GOT3 (cell line): ENCODE measurements around the gene AZU1.
A peak's percentile ranks its signal among the peaks of the same experiment; 100 is the strongest.
"Not testable (repeated sequence)": the region's sequence is repeated elsewhere in the genome, so short reads cannot be mapped to it uniquely, and the experiment has no call there.

Experiments used
- DNase-seq: peaks from one replicate; lab custom pipeline; 2025; ENCODE audit warnings: mixed read lengths; lab: John Stamatoyannopoulos, UW

AZU1 gene

DNA sequence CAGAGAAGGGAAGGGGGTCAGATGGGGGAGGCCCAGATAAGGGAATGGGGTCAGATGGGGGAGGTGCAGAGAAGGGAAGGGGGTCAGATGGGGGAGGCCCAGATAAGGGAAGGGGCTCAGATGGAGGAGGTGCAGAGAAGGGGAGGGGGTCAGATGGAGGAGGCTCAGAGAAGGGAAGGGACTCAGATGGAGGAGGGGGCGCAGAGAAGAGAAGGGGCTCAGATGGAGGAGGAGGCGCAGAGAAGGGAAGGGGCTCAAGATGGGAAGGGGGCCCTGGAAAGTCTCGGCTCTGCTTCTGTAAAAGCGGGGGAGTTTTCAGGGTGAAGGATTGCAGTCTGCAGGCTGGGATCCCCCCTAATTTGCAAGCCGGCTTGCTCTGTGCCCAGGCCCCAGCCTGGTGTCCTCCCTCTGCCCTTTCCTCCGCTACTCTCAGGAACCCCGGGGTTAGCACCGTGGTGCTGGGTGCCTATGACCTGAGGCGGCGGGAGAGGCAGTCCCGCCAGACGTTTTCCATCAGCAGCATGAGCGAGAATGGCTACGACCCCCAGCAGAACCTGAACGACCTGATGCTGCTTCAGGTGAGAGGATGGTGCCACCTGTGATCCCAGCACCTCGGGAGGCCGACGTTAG lies 1.6 kb downstream of the AZU1 start:
- DNase-seq: no peak

DNA sequence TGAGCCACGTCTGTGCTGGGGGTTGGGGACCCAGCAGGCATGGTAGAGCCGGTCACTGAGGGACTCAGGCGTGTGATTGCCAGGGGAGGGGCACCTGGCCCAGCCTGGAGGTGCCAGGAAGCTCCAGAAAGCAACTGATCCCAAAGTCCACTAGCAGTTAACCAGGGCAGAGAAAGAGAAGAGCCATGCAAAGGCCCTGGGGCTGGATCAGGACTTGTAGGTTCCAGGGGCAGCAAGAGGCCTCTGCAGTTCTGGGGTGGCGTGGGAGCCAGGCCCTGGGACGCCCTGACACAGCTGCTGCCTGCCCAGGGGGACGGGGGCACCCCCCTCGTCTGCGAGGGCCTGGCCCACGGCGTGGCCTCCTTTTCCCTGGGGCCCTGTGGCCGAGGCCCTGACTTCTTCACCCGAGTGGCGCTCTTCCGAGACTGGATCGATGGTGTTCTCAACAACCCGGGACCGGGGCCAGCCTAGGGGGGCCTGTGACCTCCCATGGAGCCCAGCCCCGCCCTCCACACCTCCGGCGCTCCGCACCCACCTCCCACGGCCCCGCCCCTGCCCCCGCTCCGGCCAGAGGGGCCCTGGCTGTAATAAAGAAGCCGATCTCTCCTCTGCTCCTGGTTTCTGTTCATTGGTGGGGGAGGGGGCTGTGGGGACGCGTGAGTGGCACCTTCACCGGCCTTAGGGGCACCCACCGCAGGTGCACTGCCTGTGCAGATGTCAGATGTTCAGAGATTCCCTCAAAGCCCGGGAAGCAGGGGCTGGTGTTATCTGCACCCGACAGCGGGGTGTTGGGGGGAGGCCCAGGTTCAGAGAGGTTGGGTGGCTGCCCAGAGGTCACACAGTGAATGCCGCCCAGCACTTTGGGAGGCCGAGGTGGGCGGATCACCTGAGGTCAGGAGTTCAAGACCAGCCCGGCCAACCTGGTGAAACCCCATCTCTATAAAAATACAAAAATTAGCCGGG lies 4.1 kb downstream of the AZU1 start:
- DNase-seq: no peak

DNA sequence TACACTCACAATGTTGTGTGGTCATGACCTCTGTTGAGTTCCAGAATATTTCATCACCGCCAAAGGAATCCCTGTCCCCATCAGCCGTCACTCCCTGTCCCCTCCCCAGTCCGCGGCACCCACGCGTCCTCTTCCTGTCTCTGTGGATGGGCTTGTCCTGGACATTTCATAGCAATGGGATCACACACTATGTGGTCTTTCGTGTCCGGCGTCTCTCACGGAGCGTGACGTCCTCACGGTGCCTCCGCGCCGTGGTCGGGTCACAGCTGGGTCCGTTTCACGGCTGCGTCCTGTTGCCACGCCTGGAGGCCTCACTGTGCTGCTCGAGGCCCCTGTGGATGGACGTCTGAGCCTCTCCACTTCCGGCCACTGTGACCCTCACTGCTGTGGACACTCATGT lies 6.6 kb downstream of the AZU1 start:
- DNase-seq: no peak

DNA sequence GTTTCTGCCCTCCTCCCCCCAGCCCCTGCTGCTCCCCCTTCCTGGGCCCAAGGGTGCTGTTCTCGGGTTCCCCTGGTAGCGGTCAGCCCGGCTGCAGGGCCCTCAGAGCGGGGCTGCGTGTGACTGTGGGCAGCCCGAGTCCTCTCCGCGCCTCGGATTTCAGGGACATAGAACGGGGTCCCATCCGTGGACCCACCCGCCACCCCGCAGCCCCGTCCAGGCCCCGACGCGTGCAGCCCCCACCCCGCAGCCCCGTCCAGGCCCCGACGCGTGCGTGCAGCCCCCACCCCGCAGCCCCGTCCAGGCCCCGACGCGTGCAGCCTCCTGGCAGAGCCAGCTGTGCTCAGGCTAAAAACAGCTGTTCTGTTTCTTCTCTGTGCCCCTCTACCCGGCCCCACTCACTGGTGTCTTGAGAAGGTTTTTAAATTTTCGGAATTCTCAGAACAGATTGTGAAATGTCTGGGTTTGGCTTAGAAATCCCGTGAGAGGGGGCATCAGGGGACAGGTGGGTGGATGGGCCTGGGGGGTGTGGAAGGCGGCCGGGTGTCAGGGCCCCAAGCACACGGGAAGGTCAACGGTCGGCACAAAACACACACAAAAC lies 7.7 kb downstream of the AZU1 start:
- no peak for DNase-seq

DNA sequence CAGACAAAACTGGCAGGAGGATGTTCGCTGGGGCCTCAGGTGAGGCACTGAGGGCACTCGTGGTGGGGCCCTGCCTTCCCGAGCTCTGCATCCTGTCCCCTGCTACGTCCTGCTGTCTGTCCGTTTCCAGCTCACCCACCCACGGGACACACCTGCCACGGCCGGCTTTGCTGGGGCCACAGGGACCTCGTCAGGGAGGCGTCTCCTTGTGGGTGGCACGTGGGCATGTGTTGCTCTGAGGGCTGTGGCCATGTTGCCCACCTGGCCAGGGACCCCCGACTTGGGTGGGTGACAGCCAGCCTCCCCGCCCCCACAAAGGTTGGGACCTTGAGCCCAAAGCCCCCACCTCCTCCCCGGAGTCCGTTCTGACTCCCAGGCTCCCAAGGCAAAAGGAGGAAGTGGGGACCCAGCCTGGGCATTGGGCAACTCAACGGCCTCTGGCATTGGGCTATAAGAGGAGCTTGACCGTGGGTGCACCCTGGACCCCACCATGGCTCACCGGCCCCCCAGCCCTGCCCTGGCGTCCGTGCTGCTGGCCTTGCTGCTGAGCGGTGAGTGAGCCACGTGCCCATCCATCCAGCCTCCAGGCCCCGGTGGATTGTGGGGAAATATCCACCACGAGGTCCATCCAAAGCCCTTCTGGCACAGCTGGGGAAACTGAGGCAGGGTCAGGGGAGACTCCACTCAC lies 13.0 kb downstream of the AZU1 start, which contains the start of gene PRTN3:
PRTN3 (plus strand) TSS at position 481 of the 688 bp plus-strand sequence; CDS start at position 491, 10 bp downstream.
- DNase-seq: no peak

DNA sequence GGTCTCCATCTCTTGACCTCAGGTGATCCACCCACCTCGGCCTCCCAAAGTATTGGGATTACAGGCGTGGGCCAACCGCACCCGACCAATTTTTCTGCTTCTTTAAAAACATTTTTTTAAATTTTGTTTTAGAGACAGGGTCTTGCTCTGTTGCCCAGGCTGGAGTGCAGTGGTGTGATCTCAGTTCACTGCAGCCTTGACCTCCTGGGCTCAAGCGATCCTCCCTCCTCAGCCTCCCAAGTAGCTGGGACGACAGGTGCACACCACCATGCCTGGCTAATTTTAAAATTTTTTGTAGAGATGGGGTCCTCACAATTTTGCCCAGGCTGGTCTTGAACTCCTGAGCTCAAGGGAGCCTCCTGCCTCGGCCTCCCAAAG lies 15.2 kb downstream of the AZU1 start:
- DNase-seq: not testable (repeated sequence)

DNA sequence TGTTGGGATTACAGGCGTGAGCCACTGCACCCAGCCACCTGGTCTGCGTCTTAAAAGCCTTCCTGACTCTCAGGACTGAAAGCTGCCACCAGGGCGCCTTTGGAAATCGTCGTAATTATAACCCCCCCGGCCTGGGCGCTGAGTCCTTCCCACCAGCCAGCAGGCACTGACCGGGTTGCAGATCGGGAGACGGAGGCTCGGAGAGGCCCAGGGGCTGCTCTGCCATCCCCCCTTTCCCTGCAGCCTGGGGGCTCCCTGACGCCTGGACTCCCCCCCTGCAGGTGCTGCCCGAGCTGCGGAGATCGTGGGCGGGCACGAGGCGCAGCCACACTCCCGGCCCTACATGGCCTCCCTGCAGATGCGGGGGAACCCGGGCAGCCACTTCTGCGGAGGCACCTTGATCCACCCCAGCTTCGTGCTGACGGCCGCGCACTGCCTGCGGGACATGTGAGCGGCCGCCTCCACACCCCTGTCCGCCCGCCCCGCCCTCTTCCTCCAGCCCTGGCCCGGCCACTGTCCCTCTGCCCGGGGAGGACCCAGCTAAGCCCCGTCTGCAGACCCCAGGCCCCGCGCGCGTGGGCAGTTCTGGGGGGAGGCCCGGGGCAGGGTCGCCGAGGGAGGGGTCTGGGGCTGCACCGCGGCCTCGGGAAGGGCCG lies 15.7 kb downstream of the AZU1 start:
- DNase-seq: no peak

DNA sequence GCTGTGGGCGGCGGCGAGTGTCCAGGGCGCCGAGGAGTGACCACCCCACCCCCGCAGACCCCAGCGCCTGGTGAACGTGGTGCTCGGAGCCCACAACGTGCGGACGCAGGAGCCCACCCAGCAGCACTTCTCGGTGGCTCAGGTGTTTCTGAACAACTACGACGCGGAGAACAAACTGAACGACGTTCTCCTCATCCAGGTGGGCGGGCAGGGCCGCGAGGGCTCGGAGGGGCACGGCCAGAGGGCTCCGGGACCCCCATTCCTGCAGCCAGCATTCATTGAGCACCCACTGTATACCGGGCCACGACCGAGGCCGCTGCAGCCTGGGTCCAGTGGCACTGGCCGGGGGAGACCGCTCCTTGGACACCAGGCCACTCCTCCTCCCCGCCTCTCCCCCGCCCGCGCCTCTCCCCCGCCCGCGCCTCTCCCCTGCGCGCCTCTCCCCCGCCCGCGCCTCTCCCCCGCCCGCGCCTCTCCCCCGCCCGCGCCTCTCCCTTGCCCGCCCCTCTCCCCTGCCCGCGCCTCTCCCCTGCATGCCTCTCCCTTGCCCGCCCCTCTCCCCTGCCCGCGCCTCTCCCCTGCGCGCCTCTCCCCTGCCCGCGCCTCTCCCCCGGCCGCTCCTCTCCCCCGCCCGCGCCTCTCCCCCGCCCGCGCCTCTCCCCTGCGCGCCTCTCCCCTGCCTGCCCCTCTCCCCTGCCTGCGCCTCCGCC lies 16.4 kb downstream of the AZU1 start:
- no peak for DNase-seq

DNA sequence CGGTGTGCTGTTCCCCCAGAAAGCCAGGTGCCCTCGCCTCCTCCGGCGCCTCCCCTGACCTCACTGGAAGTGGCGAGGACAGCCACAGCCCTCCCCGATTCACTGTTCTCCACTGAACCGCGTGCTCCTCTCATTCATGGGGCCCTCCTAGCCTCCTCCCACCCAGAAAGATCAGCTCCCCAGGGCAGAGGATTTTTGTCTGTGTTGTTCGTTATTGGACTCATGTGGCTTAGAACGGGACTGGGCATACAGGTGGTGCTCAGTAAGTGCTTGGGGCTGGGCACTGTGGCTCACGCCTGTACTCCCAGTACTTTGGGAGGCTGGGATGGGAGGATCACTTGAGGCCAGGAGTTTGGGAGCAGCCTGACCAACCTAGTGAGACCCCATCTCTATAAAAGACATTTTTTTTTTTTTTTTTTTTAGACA lies 16.9 kb downstream of the AZU1 start:
- DNase-seq: no peak

DNA sequence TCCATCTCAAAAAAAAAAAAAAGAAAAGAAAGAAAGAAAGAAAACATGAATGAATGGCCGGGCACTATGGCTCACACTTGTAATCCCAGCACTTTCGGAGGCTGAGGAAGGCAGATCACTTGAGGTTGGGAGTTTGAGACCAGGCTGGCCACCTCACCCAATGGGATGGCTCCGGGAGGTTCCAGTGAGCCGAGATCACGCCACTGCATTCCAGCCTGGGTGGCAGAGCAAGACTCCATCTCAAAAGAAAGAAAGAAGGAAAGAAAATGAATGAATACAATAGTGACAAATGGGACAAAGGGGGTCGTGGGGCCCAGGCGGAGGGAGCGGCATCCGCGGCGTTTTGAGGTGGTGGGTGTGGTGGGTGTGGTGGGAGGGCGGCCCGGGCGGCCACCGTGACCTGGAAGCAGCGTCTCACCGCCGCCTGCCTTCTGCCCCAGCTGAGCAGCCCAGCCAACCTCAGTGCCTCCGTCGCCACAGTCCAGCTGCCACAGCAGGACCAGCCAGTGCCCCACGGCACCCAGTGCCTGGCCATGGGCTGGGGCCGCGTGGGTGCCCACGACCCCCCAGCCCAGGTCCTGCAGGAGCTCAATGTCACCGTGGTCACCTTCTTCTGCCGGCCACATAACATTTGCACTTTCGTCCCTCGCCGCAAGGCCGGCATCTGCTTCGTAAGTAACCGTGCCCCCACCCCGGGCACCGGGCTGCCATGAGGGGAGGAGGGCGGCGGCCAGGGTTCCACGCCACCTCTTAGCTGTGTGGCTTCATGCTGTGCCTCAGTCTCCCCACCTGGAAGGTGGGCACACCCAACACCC lies 18.3 kb downstream of the AZU1 start:
- DNase-seq: no peak

DNA sequence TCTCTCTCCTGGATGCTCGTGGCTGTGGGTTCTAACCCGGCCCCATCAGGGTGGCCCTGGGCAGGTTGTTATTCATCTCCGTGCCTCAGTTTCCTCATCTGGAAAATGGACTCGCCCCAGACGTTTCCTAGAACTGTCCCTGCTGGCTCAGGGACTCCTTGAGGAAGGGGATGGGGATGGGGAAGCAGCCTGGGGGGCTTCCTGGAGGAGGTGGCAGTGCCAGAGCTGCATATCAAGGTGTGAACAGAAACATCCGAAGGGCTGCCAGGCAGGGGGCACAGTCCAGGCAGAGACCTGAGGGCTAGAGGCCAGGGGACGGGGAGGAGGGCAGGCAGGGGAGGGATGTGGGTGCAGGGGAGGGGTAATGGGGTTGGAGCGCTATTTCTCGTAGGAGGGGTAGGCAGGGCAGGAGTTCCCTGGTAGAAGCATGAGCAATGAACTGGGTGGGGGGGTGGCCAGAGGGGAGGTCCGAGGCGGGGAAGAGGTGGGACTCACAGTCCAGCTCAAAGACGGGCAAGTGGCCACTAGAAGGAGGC lies 20.8 kb downstream of the AZU1 start:
- DNase-seq: no peak

DNA sequence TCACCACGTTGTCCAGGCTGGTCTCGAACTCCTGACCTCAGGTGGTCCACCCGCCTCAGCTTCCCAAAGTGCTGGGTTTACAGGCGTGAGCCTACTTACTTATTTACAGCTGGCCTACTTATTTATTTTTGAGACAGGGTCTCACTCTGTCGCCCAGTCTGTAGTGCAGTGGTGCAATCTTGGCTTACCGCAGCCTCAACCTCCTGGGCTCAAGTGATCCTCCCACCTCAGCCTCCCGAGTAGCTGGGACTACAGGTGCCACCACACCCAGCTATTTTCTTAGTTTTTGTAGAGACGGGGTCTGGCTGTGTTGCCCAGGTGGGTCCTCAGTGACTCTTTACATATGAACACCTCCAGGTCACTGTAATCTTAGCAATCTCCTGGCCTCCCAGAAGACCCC lies 21.6 kb downstream of the AZU1 start:
- DNase-seq: not testable (repeated sequence)

DNA sequence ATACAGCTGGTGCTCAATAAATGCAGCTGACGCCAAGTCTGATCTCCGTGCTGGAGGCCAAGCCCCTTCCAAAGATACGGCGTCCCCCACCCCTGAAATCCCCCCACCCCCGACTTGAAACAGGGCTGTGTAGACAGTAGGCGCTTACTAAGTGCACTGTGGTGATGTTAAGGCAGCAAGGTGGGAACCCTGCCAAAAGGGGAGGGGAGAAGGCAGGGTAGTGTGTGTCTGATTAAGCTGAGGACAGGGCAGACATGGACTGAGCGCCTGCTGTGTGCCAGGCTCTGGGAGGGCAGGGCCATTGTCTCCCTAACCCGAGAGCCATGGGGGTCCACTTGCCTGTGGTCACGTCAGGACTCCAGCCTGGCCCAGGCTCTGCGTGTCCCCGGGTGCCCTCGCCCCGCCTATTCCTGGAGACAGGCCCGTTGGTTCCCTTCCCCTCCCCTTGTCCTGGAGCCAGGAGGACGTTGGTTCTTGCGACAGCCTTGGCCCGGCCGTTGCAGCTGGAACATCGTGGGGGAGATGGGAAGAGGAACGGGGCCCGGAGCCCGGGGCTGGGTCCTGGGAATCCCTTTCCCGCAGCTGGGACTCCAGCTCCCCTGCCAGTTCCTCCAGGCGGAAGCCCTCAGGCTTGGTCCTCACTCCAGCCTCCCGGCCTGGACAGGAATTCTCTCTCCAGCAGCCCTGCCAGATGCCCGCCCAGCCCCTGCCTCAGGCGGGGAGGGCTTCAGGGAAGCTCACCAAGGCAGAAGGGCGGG lies 22.8 kb downstream of the AZU1 start:
- peak; percentile 43 for DNase-seq

DNA sequence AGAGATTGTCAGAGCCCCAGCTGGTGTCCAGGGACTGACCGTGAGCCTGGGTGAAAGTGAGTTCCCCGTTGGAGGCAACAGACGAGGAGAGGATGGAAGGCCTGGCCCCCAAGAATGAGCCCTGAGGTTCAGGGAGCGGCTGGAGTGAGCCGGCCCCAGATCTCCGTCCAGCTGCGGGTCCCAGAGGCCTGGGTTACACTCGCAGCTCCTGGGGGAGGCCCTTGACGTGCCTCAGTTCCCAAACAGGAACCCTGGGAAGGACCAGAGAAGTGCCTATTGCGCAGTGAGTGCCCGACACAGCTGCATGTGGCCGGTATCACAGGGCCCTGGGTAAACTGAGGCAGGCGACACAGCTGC lies 23.3 kb downstream of the AZU1 start:
- DNase-seq: no peak

DNA sequence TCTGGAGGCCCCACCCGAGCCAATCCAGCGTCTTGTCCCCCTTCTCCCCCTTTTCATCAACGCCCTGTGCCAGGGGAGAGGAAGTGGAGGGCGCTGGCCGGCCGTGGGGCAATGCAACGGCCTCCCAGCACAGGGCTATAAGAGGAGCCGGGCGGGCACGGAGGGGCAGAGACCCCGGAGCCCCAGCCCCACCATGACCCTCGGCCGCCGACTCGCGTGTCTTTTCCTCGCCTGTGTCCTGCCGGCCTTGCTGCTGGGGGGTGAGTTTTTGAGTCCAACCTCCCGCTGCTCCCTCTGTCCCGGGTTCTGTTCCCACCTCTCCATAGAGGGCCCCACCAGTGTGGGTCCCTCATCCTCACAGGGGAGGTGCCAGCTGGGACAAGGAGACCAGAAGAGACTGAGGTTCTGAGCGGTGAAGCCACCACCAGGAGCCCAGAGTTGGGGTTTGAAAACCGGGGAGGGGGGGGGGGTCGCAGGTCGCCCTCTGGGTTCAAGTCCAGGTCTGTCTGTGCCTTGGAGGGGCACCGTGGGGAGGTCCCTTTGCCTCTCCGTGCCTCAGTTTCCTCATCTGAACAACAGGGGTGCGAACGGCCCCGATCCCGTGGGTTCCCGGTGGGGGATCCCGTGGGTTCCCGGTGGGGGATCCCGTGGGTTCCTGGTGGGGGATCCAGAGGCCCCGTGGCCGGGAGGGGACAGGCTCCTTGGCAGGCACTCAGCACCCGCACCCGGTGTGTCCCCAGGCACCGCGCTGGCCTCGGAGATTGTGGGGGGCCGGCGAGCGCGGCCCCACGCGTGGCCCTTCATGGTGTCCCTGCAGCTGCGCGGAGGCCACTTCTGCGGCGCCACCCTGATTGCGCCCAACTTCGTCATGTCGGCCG lies 24.7 kb downstream of the AZU1 start, which contains the start of gene ELANE:
ELANE (plus strand) TSS at position 168 of the 878 bp plus-strand sequence; CDS start at position 194, 26 bp downstream.
- DNase-seq: no peak

DNA sequence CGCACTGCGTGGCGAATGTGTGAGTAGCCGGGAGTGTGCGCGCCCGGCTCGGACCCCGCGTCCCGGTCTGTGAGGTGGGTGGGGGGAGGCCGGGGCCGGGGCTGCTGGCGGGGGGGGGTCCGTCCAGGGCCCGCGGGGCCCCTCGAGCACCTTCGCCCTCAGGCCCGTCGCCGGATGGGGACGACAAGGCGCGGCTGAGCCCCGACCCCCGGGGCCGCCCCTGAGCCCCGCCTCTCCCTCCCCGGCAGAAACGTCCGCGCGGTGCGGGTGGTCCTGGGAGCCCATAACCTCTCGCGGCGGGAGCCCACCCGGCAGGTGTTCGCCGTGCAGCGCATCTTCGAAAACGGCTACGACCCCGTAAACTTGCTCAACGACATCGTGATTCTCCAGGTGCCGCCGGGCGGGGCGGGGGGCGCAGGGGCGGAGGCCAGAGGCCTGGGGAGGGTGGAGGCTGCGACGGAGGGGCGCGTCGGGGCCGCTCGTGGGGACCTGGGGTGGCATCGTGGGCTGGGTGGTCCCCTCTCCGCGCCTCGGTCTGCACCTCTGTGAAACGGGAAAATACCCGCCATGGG lies 25.5 kb downstream of the AZU1 start:
- no peak for DNase-seq

DNA sequence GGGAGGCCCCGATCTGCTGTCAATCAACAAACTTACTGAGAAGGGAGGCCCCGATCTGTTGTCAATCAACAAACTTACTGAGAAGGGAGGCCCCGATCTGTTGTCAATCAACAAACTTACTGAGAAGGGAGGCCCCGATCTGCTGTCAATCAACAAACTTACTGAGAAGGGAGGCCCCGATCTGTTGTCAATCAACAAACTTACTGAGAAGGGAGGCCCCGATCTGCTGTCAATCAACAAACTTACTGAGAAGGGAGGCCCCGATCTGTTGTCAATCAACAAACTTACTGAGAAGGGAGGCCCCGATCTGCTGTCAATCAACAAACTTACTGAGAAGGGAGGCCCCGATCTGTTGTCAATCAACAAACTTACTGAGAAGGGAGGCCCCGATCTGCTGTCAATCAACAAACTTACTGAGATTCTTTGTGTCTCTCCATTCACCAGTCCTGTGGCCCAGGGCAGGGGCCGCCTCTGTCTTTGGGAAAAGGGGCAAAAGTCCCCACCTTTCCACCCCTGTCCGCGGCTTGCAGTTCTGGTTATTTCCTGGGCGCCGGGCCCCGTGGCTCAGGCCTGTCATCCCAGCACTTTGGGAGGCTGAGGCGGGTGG lies 26.1 kb downstream of the AZU1 start:
- DNase-seq: not testable (repeated sequence)
